Stimulated activated naive CD4-positive, alpha-beta T cell treated with Interleukin-2 at 50 U/mL for 16 hours (primary cell): ENCODE results near the gene AFAP1L1.

Experiments
- DNase-seq: peaks from one replicate; lab custom pipeline; 2025; lab: John Stamatoyannopoulos, UW

Gene AFAP1L1

DNA sequence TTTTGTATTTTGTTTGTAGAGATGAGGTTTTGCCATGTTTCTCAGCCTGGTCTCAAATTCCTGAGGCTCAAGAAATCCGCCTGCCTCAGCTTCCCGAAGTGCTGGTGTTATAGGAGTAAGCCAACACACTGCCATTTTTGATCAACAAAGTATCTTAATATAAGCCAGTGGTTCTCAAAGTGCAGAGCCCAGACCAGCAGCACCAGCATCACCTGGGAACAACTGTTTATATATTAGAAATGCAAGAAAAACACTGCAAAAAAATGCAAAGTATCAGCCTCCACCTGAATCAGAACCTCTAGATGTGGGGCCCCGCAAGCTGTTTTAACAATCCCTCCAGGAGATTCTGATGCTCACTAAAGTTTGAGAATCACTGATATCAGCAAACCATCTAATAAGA lies 101.3 kb downstream of the AFAP1L1 start:
- DNase-seq = no peak

- no peak for DNase-seq
Observed at GRCh38 chr5:149374303-149374702, 102.6 kb downstream of the AFAP1L1 start.

- no peak for DNase-seq
Observed at GRCh38 chr5:149374801-149375200, 103.1 kb downstream of the AFAP1L1 start.

DNA sequence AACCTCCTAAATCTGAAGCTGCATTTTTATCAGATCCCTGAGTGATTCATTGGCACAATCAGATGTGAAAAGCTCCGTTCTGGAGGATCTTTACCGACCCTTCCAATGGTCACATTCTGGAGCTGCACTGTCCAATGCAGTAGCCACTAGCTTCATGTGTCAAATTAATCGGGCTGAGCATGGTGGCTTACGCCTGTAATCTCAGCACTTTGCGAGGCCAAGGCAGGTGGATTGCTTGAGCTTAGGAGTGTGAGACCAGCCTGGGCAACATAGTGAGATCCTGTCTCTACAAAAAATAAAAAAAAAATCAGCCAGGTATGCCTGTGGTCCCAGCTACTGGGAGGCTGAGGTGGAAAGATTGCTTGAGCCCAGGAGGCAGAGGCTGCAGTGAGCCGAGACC lies 103.8 kb downstream of the AFAP1L1 start:
- no peak for DNase-seq

DNA sequence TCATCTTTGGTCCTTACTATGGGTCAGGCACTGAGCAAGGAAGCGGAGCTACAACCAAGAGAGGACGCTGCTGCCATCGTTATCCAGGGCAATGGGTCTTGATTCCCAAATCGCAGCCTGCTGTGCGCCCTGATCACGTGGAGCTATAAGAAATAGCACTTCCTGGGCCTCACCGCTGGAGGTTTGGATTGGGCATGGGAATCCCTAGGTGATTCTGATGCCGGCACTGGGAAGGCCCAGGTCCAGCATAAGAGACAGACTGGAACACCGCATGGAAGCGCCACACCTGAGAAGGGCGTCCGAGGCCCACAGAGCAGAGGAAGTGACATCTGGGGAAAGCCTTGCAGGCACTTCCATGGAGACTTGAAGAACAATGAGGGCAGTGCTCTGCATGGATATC lies 104.4 kb downstream of the AFAP1L1 start:
- no peak for DNase-seq

DNA sequence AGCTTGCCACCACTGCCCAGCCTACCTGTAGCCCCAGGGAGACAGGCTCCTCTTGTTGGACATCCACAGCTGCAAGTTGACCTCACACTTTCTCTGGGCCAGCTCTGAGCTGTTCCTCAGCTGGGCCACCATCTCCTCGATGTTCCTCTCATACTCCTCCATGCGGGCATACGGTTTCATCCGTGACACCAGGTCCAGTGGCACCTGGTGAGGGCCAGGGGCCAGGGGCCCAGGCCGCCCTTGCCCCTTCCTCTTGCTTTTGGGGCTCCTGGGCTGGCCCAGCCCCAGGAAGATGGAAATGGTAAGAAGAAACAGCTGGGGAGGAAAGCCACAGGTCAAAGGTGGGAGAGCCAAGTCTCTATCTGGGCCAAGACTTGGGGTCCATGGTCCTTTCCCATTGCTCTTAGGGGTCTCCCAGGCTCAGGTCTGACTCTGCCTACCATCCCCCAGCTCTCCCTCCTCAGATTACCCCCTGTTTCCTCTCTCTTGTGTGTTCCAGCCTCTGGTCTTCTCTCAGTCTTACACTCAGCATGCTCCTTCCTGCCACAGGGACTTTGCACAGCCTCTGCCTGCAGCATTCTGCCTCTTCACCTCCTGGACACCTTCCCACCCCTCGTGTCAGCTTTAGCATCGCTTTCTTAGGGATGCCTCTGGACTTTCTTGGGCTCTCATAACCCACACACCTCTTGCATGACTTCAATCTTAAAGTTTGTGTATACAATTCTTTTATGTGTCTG lies 105.2 kb downstream of the AFAP1L1 start:
- no peak for DNase-seq

- no peak for DNase-seq
Observed at GRCh38 chr5:149378241-149378820, 106.7 kb downstream of the AFAP1L1 start.

DNA sequence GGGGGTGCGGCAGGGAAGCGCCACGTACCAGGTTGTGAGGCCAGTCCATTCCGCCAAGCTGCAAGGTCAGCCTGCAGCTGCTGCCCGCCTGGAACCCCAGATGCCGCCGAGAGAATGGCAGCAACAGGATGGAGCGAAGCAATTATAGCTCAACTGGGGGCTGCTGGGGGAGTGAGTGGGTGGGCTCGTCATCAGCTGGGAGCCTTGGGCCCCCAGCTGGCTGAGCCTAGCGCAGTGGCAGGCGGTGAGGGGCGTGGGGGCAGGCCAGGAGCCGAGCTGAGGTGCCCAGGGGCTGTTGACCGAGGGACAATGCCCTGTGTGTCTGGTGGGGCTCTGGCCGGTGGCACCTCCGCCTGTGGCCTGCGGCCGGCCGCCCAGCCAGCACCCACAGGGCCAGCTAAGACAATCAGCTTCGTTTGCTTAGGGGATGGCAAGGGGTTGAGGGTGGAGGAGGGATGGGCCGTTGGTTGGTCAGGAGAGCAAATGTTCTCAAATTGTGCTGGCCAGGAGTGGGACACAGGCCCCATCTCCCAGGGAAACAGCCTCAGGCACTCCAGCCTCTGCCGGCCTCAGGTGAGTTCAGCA lies 107.6 kb downstream of the AFAP1L1 start, which contains the start of gene IL17B:
IL17B (minus strand) TSS at position 116 of the 585 bp plus-strand sequence; CDS start at position 49, 67 bp downstream.
- no peak for DNase-seq

- DNase-seq = no peak
Observed at GRCh38 chr5:149379818-149380374, 108.2 kb downstream of the AFAP1L1 start.

DNA sequence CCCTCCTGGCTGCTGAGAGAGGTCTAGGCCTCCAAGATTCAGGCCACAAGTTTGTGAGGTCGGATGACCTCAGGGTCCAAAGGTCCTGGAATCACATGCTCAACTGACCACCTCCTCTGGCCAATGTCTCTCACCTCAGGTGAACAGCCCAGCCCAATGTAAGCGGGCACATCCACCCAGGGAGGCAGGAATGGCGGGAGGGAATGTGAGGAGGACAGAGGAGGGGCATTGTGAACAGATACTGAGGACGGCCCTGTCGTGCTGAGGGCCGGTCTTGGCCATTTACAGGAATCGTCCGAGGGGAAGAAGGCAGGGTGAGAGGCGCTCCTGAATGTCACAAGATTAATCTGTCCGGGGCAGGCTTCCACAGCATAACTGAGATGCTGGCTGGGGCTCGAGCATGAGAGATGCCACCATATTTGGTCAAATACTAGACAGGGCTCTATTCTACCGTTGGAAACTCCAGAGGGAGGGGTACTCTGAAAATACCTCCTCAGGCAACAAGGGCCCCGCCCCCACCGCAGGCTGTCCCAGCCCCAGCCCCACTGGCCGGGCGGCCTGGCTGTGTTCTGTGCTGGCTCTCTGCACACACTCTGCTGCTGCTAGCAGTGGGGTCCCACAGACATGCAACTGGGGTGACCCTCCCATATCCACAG lies 108.9 kb downstream of the AFAP1L1 start:
- no peak for DNase-seq

DNA sequence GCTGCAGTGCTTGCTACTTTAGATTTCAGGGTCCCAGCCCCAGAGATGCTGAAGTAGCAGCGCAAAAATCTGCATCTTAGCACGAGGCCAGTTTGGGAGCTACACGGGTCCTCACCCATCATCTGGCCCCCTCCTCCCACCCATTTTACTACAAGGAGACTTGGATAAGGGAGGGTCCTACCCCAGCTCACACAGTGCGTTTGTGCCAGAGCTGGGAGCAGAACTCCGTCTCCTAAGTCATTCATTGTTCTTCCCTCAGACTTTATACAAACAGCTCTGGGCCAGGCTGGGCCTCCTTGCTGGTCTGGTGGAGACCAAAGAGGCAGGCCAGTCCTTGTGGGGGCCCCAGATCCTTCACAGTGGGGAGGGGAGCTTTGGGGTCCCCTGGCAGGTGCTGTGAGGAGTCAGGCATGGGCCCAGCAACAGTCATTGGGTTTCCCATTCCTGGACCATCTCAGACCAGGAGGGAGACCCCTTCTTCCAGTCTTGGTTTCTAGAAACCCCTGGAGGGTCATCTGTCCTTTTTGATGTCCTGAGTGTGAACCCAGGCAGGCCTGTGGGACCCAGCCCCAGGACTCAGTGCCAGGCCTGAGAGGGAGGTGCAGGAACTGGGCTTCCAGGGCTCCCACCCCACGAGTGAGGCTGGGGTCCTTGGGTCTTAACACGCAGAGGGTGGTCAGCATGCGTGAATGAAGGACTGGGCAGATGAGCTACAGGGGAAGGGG lies 109.8 kb downstream of the AFAP1L1 start:
- DNase-seq = no peak

- peak; percentile 60 for DNase-seq
Observed at GRCh38 chr5:149381986-149382338, 110.3 kb downstream of the AFAP1L1 start.

GRCh38 chr5:149382517-149383220 lies 111.0 kb downstream of the AFAP1L1 start:
- no peak for DNase-seq

DNA sequence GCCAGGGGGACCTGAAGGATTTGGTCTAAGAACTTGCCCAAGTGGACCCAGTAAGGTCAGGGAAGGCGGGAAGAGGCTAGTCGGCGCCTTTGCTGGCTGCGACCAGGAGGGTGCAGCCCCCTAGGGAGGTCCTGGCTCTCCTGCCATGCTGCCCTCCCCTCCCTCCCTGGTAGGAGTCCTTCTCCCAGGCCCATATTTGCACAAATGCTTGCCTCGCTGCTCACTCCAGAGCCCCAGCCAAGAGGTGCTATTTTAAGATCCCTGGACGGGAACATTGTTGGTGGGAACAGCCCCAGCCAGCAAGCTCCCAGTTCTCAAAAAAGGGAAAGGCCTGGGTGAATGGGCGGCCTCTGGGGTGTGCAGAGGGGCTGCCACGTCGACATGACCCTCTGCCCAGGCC lies 111.7 kb downstream of the AFAP1L1 start:
- DNase-seq = no peak

- no peak for DNase-seq
Observed at GRCh38 chr5:149386166-149386565, 114.5 kb downstream of the AFAP1L1 start.

DNA sequence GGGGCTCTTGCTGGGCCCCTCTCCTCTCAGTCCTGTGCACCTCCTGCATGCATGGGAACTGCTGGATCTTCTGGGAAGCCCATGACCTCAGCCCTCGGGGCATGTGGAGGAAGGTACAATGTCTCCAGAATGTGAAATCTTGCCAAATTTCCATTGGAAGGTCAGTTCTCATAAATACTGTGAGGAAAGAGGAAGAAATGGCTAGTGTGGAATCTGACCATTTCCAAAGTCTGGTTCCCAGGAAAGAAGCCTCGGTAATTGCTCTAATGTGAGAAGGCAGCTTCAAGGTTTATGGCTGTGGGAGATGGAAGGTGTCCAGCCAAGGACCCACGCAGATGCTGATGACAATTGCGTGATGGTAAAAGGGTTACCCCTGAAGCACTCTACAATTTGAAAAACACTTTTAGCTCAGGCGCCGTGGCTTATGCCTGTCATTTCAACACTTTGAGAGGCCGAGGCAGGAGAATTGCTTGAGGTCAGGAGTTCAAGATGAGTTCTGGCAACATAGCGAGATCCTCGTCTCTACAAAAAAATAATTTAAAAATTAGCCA lies 115.5 kb downstream of the AFAP1L1 start:
- DNase-seq = no peak

DNA sequence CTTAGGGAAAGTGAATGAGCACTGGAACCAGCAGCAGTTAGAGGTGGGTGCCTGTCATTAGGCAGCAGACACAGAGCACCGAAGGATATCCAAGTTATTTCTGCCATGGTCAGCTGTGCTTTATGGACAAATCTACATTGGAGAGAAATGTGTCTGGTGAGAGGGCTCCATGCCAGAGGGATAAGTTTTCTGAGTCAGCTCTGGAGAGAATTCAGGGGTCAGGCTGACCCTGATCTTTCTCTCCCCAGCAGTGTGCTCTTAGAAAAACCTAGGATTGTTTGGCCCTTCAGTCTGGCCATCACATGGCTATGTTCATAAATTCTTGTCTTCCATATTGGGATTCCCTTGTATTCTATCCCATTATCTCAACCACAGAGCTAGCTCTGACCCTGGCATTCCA lies 116.3 kb downstream of the AFAP1L1 start:
- no peak for DNase-seq

DNA sequence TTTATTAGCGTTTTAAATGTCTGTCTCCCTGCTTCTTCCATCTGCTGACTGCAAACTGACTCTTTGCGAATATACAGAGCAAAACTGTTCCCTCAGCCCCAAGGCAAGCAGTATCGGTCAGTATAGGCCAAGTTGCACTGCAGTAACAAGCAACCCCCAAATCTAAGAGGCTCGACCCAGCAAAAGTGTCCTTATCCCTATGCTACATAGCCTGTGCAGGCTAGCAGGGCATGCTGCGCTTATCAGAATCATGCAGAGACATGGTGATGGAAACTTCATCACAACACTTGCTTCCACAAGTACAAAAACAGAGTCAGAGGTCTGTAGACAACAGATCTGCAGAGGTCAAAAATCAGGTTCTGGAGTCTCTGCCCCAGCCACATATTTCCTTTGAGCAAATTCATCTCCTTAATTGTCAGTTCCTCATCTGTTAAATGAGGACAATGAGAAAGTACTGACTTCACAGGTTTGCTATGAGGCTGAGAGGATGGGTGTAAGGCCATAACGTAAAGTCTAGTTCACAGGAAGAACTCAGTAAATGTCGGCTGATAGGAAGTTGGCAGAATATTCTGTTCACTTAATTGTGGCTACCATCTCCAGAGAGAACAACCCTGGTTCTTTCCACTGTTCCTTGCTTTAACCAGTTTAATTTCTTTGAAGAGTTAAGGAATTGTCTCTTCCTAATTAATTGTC lies 117.0 kb downstream of the AFAP1L1 start:
- DNase-seq = no peak

GRCh38 chr5:149389552-149390495 lies 118.2 kb downstream of the AFAP1L1 start:
- no peak for DNase-seq
